ENCODE data around the gene FBH1.

GRCh38 chr10:5977471-5978229, 87.6 kb downstream of the FBH1 start, which contains the start of gene IL15RA:
- TF ChIP-seq CTCF (IDR thresholded peaks at IDR 0.05) (peak; percentile 13), EZH2 (IDR thresholded peaks at IDR 0.05) (peak; percentile 89), EZH2phosphoT487 (IDR thresholded peaks at IDR 0.05) (peak; percentile 85)

All from neural progenitor cell (in vitro differentiated cells).